HepG2 (cell line): ENCODE results near the gene CNNM2.

Experiments
- CTCF ChIP-seq: sonication (generic); formaldehyde crosslinking; IDR thresholded peaks from 2 replicates; pipeline ENCODE4 v1.5.0; 2020; ENCODE audit warnings: mild to moderate bottlenecking, missing genetic modification reagents, moderate library complexity
- POLR2A ChIP-seq, 2 experiments: IDR thresholded peaks; 2 replicates each; pipeline ENCODE4 v1.6.1; 2011; ENCODE audit warnings: low read depth in 2 of 2, low read length in 2 of 2, mild to moderate bottlenecking in 1 of 2, moderate library complexity in 1 of 2; ENCODE audit not compliant: insufficient read depth in 1 of 2
- TAF15 ChIP-seq: fragments of 200-400 bp; formaldehyde crosslinking; IDR thresholded peaks from one replicate; pipeline ENCODE4 v1.6.1; 2018; ENCODE audit warnings: mild to moderate bottlenecking, low read depth, low read length; ENCODE audit not compliant: poor library complexity, severe bottlenecking
- ZFX ChIP-seq: sonication (generic); formaldehyde crosslinking; IDR thresholded peaks from 2 replicates; pipeline ENCODE4 v1.4.0; 2020; ENCODE audit warnings: mild to moderate bottlenecking, low read depth, missing genetic modification reagents, moderate library complexity
- ZNF263 ChIP-seq: sonication (generic); formaldehyde crosslinking; IDR thresholded peaks from 2 replicates; pipeline ENCODE4 v1.4.0; 2020; ENCODE audit warnings: missing genetic modification reagents
- ZNF296 ChIP-seq: sonication (generic); formaldehyde crosslinking; conservative IDR thresholded peaks from 2 replicates; pipeline ENCODE4 v1.5.0; 2020; ENCODE audit warnings: mild to moderate bottlenecking, missing genetic modification reagents

GRCh38 chr10:103067484-103067883 is 149.4 kb downstream of the CNNM2 start:
- no peak for TF ChIP-seq ZFX (CRISPR knock-in tag)
- TF ChIP-seq TAF15: no peak
- no peak for TF ChIP-seq CTCF (CRISPR knock-in tag)
- TF ChIP-seq POLR2A (IDR thresholded peaks at IDR 0.05; ENCODE audit: insufficient read depth in 1 of 2, low read depth in 2 of 2, low read length in 2 of 2): no peak
- no peak for TF ChIP-seq ZNF263
- TF ChIP-seq ZNF296: no peak
